ENCODE data around the gene ZMPSTE24. TPM values are rescaled to one million over a fixed set of nuclear protein-coding genes. Genes with fewer than 3 reads are reported as not detected.

ZMPSTE24 gene
- polyA plus RNA-seq, 2 of the 4 experiments (the other 2 are of a cell fraction) = 44.3 to 61.3 TPM

DNA sequence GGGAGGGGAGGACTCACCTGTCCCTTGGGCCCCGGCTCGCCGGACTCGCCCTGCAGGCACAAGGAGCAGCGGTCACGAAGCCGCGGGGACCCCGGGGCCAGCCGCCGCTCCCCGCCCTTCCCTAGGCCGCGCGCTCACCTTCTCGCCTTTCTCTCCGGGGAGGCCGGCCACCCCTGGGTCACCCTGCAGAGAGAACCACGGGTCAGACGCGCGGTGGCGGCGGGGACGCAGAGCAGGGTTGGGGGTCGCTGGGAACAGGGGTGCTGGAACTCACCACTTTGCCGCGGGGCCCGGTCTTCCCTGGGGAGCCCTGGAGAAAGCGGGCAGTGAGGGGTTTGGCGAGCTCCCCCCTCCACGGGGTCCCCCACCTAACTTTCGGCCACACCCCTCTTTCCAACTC, 45.8 kb downstream of the ZMPSTE24 start:
- Histone ChIP-seq H3K4me1 (no peaks in the 10 kb centered on the region), H3K4me2 (no peak overlapping the region), H3K9me3 (no peaks in the 10 kb centered on the region), H3K4me3 (no peak overlapping the region), H3K27ac (no peak overlapping the region)
- DNase-seq (ENCODE audit: low read depth in 1 of 2, low spot score in 1 of 2) (no peak), FAIRE-seq (no peak), ATAC-seq (no peak)
- WGBS (ENCODE audit: missing lambda C conversion rate) = 91% methylated on average over 30 of the region's 33 CpGs
- CTCF ChIA-PET = interaction anchor here (1.7 kb wide), 1 partner anchor 11 kb away, joined by 10 read pairs; no protein-coding TSS in a partner anchor
- POLR2A ChIA-PET = no interaction called here
- TF ChIP-seq NFE2L2 (conservative IDR thresholded peaks at IDR 0.05; ENCODE audit: low read length) = no peak
- TF ChIP-seq SREBF2 (IDR thresholded peaks at IDR 0.05) = no peak
- no peak for TF ChIP-seq CHD2 (IDR thresholded peaks at IDR 0.05; ENCODE audit: low read length, partially characterized antibody)
- no peak for TF ChIP-seq POLR2A (IDR thresholded peaks at IDR 0.05; ENCODE audit: low read length)
- no peak for TF ChIP-seq HOXB13 (CRISPR knock-in tag; IDR thresholded peaks at IDR 0.05; ENCODE audit: low read depth)
- TF ChIP-seq CBX2 (IDR thresholded peaks at IDR 0.05; ENCODE audit: borderline replicate concordance, low read depth) = no peak
- no peak for TF ChIP-seq POLR2AphosphoS2 (conservative IDR thresholded peaks at IDR 0.05; ENCODE audit: low read length)
- no peak for TF ChIP-seq SMC3 (IDR thresholded peaks at IDR 0.05)
- TF ChIP-seq ESRRA (IDR thresholded peaks at IDR 0.05; ENCODE audit: borderline replicate concordance, low read length) = no peak
- TF ChIP-seq RFX5 (IDR thresholded peaks at IDR 0.05) = no peak
- no peak for TF ChIP-seq FOSL2 (IDR thresholded peaks at IDR 0.05)
- TF ChIP-seq FOSL2 (CRISPR knock-in tag; IDR thresholded peaks at IDR 0.05) = no peak
- TF ChIP-seq JUN (IDR thresholded peaks at IDR 0.05) = no peak
- TF ChIP-seq CHD4 (IDR thresholded peaks at IDR 0.05; ENCODE audit: borderline replicate concordance) = no peak
- TF ChIP-seq, protein P1, sequence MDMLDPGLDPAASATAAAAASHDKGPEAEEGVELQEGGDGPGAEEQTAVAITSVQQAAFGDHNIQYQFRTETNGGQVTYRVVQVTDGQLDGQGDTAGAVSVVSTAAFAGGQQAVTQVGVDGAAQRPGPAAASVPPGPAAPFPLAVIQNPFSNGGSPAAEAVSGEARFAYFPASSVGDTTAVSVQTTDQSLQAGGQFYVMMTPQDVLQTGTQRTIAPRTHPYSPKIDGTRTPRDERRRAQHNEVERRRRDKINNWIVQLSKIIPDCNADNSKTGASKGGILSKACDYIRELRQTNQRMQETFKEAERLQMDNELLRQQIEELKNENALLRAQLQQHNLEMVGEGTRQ (IDR thresholded peaks at IDR 0.05) = no peak
- no peak for TF ChIP-seq MYC (IDR thresholded peaks at IDR 0.05; ENCODE audit: borderline replicate concordance, low read length)

GRCh38 chr1:40305451-40305850, 47.4 kb downstream of the ZMPSTE24 start:
- no peak overlapping the region for H3K4me3 ChIP-seq
- no peaks in the 10 kb centered on the region for H3K9me3 ChIP-seq
- H3K4me2 ChIP-seq = no peak overlapping the region
- TF ChIP-seq RAD21 (conservative IDR thresholded peaks at IDR 0.05 in 1 of 2, IDR thresholded peaks at IDR 0.05 in 1 of 2) = peak in 1 of 2 experiments; percentile 27; a peak in 1 of 5 replicates
- no peak for TF ChIP-seq BHLHE40 (IDR thresholded peaks at IDR 0.05; ENCODE audit: low read depth, low read length)
- H3K4me1 ChIP-seq = no peaks in the 10 kb centered on the region
- CTCF ChIA-PET = interaction anchor here (0.6 to 1.2 kb wide), 4 partner anchors 10 to 166 kb away, joined by 3 to 4 read pairs (median 3); no protein-coding TSS in a partner anchor
- FAIRE-seq (no peak), DNase-seq (ENCODE audit: low read depth in 1 of 2, low spot score in 1 of 2) (no peak), ATAC-seq (peak in 1 of 2 experiments; percentile 70; a peak in 3 of 6 replicates)
- WGBS (ENCODE audit: missing lambda C conversion rate) = 62% methylated on average over 3 of the region's 5 CpGs
- POLR2A ChIA-PET = no interaction called here
- no peak overlapping the region for H3K27ac ChIP-seq

DNA sequence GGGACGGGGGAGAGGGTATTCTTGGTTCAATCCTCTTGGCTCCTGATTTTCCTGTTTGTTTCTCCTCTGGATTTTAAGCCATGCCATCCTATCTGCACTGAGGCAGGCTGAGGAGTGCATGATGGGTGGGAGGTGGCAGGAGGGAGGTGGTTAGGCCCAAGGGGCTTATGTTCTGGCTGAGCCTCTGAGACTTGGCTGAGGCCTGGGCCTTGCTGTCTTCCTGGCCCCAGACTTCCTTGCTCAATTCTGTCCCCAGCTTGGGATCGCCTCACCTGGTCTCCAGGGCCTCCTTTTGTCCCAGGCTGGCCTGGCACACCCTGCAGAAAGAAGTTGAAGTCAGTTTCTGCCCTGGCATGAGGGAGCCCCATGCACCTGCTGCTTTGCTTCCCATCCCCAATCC, 47.8 kb downstream of the ZMPSTE24 start:
- TF ChIP-seq RARB (CRISPR knock-in tag; IDR thresholded peaks at IDR 0.05) = no peak
- TF ChIP-seq NR3C1 (IDR thresholded peaks at IDR 0.05) = no peak
- no peak for TF ChIP-seq RFX5 (IDR thresholded peaks at IDR 0.05)
- TF ChIP-seq CHD4 (IDR thresholded peaks at IDR 0.05; ENCODE audit: borderline replicate concordance) = no peak
- TF ChIP-seq FOSB (CRISPR knock-in tag; IDR thresholded peaks at IDR 0.05) = no peak
- no peak for TF ChIP-seq BHLHE40 (IDR thresholded peaks at IDR 0.05; ENCODE audit: low read depth, low read length)
- TF ChIP-seq, protein P1 (IDR thresholded peaks at IDR 0.05) = no peak
- no peak for TF ChIP-seq MYC (IDR thresholded peaks at IDR 0.05; ENCODE audit: borderline replicate concordance, low read length)
- no peak for TF ChIP-seq MAX (IDR thresholded peaks at IDR 0.05)
- TF ChIP-seq KDM5A (IDR thresholded peaks at IDR 0.05) = no peak
- TF ChIP-seq SMC3 (IDR thresholded peaks at IDR 0.05) = no peak
- TF ChIP-seq, protein P2, sequence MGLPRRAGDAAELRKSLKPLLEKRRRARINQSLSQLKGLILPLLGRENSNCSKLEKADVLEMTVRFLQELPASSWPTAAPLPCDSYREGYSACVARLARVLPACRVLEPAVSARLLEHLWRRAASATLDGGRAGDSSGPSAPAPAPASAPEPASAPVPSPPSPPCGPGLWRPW (IDR thresholded peaks at IDR 0.05) = no peak
- Histone ChIP-seq H3K4me2 (no peak overlapping the region), H3K27ac (no peak overlapping the region), H3K4me3 (no peak overlapping the region), H3K9me3 (no peaks in the 10 kb centered on the region), H3K4me1 (no peaks in the 10 kb centered on the region)
- no peak for FAIRE-seq
- POLR2A ChIA-PET = no interaction called here
- CTCF ChIA-PET = interaction anchor here (0.6 to 1.2 kb wide), 4 partner anchors 9 to 166 kb away, joined by 3 to 4 read pairs (median 3); no protein-coding TSS in a partner anchor
- 88% methylated on average over 1 of the region's 2 CpGs for WGBS (ENCODE audit: missing lambda C conversion rate)
- DNase-seq (ENCODE audit: low read depth in 1 of 2, low spot score in 1 of 2) = no peak
- ATAC-seq = no peak

Data from A549 (cell line).